K562 (cell line): ENCODE data around the gene PRKAG1. TPM values are rescaled to one million over a fixed set of nuclear protein-coding genes. Genes with fewer than 3 reads are reported as not detected.

ENCODE experiments used
- BMI1 ChIP-seq: fragments of 150-350 bp; IDR thresholded peaks from 2 replicates; pipeline ENCODE4 v1.6.1; 2014; ENCODE audit warnings: low read length
- BRCA1 ChIP-seq, 2 experiments: fragments of 450-650 bp in 1 of 2; sonication (generic) in 1 of 2; formaldehyde crosslinking in 1 of 2; IDR thresholded peaks; 2 replicates each; pipeline versions ENCODE4 v1.5.0 to v1.6.1; 2017 to 2020; ENCODE audit warnings: mild to moderate bottlenecking in 1 of 2, missing genetic modification reagents in 1 of 2
- BRD4 ChIP-seq: fragments of 200-600 bp; sonication (generic); IDR thresholded peaks from 2 replicates; pipeline ENCODE4 v1.6.1; 2017; ENCODE audit warnings: inconsistent platforms
- CCNT2 ChIP-seq: IDR thresholded peaks from 2 replicates; pipeline ENCODE4 v1.6.1; 2011; ENCODE audit warnings: borderline replicate concordance, low read depth, mild to moderate bottlenecking, moderate library complexity, mixed read lengths, low read length; ENCODE audit not compliant: insufficient read length; ENCODE audit errors: extremely low read depth
- CREBBP ChIP-seq: IDR thresholded peaks from one replicate; pipeline ENCODE4 v1.6.1; 2012; ENCODE audit warnings: low read depth, mild to moderate bottlenecking, control low read depth, inconsistent platforms, low read length
- DIDO1 ChIP-seq: fragments of 450-650 bp; IDR thresholded peaks from 2 replicates; pipeline ENCODE4 v1.6.1; 2016; ENCODE audit warnings: low read depth, missing biosample characterization, missing genetic modification characterization
- DMBX1 ChIP-seq: fragments of 250-450 bp; sonication (Bioruptor Pico); IDR thresholded peaks from 2 replicates; pipeline ENCODE4 v1.8.0; 2022; ENCODE audit warnings: inconsistent platforms, mild to moderate bottlenecking, moderate library complexity, borderline replicate concordance
- EWSR1 ChIP-seq: fragments of 450-650 bp; IDR thresholded peaks from 2 replicates; pipeline ENCODE4 v1.6.1; 2018; ENCODE audit warnings: borderline replicate concordance, mild to moderate bottlenecking, low read depth, moderate library complexity; ENCODE audit not compliant: partially characterized antibody
- EZH2 ChIP-seq: IDR thresholded peaks from 2 replicates; pipeline ENCODE4 v1.6.1; 2012; ENCODE audit warnings: low read depth, mild to moderate bottlenecking, inconsistent platforms, low read length, borderline replicate concordance
- HCFC1 ChIP-seq: IDR thresholded peaks from 2 replicates; pipeline ENCODE4 v1.6.1; 2012; ENCODE audit warnings: low read depth, low read length, improper control_type of control experiment
- JUN ChIP-seq, 2 experiments: sonication (generic) in 1 of 2; formaldehyde crosslinking in 1 of 2; IDR thresholded peaks; 2 replicates each; pipeline versions ENCODE4 v1.6.1 to v1.8.0; 2012 to 2022; ENCODE audit warnings: borderline replicate concordance in 2 of 2, mild to moderate bottlenecking in 2 of 2, improper control_type of control experiment in 1 of 2, low read depth in 1 of 2, low read length in 1 of 2, missing genetic modification reagents in 1 of 2
- KDM1A ChIP-seq, 2 experiments: fragments of 450-650 bp; IDR thresholded peaks; 2 replicates each; pipeline ENCODE4 v1.6.1; 2016; ENCODE audit warnings: mild to moderate bottlenecking in 2 of 2
- KDM2B ChIP-seq: fragments of 250-450 bp; sonication (Bioruptor Pico); IDR thresholded peaks from 2 replicates; pipeline ENCODE4 v1.8.0; 2021; ENCODE audit warnings: mild to moderate bottlenecking, moderate library complexity
- MCM7 ChIP-seq, 2 experiments: fragments of 450-650 bp; IDR thresholded peaks; 2 replicates each; pipeline ENCODE4 v1.6.1; 2016 to 2018
- MECOM ChIP-seq: fragments of 250-450 bp; sonication (Bioruptor Pico); IDR thresholded peaks from 2 replicates; pipeline ENCODE4 v1.8.0; 2022; ENCODE audit warnings: inconsistent platforms
- NFIC ChIP-seq: fragments of 450-650 bp; IDR thresholded peaks from 2 replicates; pipeline ENCODE4 v1.6.1; 2017; ENCODE audit warnings: mild to moderate bottlenecking, inconsistent platforms
- NFIX ChIP-seq: fragments of 250-450 bp; sonication (Bioruptor Pico); IDR thresholded peaks from 2 replicates; pipeline ENCODE4 v1.4.0; 2020; ENCODE audit warnings: low read depth, mild to moderate bottlenecking, moderate library complexity
- POLR2H ChIP-seq: IDR thresholded peaks from 2 replicates; pipeline ENCODE4 v1.6.1; 2016; ENCODE audit warnings: missing genetic modification characterization, low read depth, mild to moderate bottlenecking, control low read depth, missing compliant biosample characterization, moderate library complexity
- SRF ChIP-seq, 2 experiments: fragments of 250-450, 450-650 bp in 1 of 2; sonication (Bioruptor Pico) in 1 of 2; sonication (generic) in 1 of 2; formaldehyde crosslinking; IDR thresholded peaks; 2 replicates each; pipeline versions ENCODE4 v1.5.0 to v1.5.1; 2020 to 2022; ENCODE audit warnings: mild to moderate bottlenecking in 1 of 2, missing genetic modification reagents in 1 of 2
- SRSF1 ChIP-seq: fragments of 200-400 bp; formaldehyde crosslinking; IDR thresholded peaks from 2 replicates; pipeline ENCODE4 v1.6.1; 2017; ENCODE audit warnings: mild to moderate bottlenecking, low read depth, low read length, moderate library complexity
- TBP ChIP-seq: optimal IDR thresholded peaks from 2 replicates; pipeline ENCODE3; 2011; ENCODE audit warnings: low read depth, low read length, improper control_type of control experiment
- XRCC4 ChIP-seq: IDR thresholded peaks from one replicate; pipeline ENCODE4 v1.6.1; 2011; ENCODE audit not compliant: insufficient read depth, insufficient read length; ENCODE audit errors: extremely low read depth
- ZBTB34 ChIP-seq: fragments of 250-450 bp; sonication (Bioruptor Pico); IDR thresholded peaks from 2 replicates; pipeline ENCODE4 v1.8.0; 2021; ENCODE audit warnings: mild to moderate bottlenecking, moderate library complexity
- ZFX ChIP-seq: sonication (generic); formaldehyde crosslinking; IDR thresholded peaks from 2 replicates; pipeline ENCODE4 v1.8.0; 2022; ENCODE audit warnings: mild to moderate bottlenecking, missing genetic modification reagents, moderate library complexity
- ZNF165 ChIP-seq: fragments of 250-450 bp; sonication (Bioruptor Pico); IDR thresholded peaks from 2 replicates; pipeline ENCODE4 v1.4.0; 2020; ENCODE audit warnings: borderline replicate concordance
- ZNF212 ChIP-seq: fragments of 450-650 bp; formaldehyde crosslinking; IDR thresholded peaks from 2 replicates; pipeline ENCODE4 v1.4.0; 2020; ENCODE audit warnings: mild to moderate bottlenecking
- ZNF224 ChIP-seq: sonication (generic); formaldehyde crosslinking; IDR thresholded peaks from 2 replicates; pipeline ENCODE4 v1.8.0; 2022; ENCODE audit warnings: mild to moderate bottlenecking, missing genetic modification reagents
- polyA plus RNA-seq, 8 experiments: library from polyadenylated mRNA; depleted of rRNA in 4 of 8; stranded (reverse) in 5 of 8; unstranded in 3 of 8; fragments of >200 nt; fragmentation: Nextera tagmentation in 2 of 8; fragmentation: Illumina TruSeq in 1 of 8; extraction: Ambion mirVana in 2 of 8; extraction: Trizol in 1 of 8; gene quantifications; 2 replicates each; pipeline versions ENCODE4 v1.2.1 to v1.2.3, GENCODE V29; 2011 to 2014; ENCODE audit warnings: inconsistent platforms in 1 of 8, missing spikeins in 1 of 8
- total RNA-seq, 7 experiments: library from RNA; depleted of rRNA in 6 of 7; stranded (reverse); fragments of >200 nt in 6 of 7; fragmentation: Illumina TruSeq in 2 of 7; extraction: Trizol in 2 of 7; gene quantifications; 2 replicates each; pipeline versions ENCODE4 v1.2.1 to v1.2.3, GENCODE V29; 2011 to 2021; ENCODE audit warnings: low replicate concordance in 1 of 7

The PRKAG1 gene
- total and polyA plus RNA-seq, 9 of the 15 experiments (the other 6 are each of a cell fraction or from before 2014, with no cell fraction given), result 51.1 to 126 (median 79.1) TPM

DNA sequence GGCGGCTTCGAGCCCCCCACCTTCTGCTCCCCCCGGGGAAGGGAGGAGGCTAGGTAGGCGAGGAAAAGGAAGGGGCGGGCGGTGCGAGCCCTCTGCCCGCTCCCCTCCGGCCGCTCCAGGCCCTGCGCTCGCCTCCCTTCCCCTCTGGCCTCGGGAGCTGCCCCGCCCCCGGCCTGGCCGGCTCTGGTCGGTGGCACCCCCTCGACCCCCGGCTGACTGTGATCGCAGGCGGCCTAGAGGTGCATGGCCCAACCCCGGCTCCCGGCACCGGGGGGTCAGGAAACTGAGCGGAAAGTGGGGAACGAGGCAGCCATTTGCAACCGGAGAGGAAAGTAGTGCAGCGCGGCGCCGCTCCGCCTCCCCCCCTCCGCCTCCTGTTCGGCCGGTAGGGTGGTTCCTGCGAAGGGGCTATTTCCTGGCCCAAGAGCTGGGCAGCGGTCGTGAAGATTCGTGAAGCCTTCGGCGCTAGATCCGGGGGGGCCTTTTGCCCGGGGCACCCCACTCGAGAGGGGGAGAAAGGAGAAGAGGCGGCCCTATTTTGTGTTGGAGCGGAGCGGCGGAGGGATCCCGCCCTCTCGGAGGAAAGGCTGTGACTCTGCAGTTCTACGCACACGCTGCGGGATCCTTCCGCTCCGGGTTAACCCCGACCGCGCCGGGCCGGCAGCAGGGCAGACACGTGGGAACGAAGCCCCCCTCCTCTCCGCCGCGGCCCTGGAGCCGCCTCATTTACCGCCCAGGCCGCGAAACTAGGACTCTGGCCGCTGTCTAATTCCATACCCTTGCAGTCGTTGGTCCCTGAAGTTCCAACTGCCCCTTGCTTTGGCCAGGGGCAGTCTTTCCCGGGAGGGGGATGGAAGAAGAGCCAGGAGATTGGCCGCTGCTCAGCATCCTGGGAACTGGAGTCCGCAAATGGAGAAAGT is 41.9 kb upstream of the PRKAG1 start, which contains the start of gene KMT2D (continued):
- TF ChIP-seq ZBTB34 (CRISPR knock-in tag) (no peak), SRSF1 (no peak), POLR2H (tag) (peak; percentile 52), ZNF165 (CRISPR knock-in tag) (no peak), BMI1 (no peak), SRF (CRISPR knock-in tag; IDR thresholded peaks at IDR 0.05) (peak in 1 of 2 experiments; percentile 47; a peak in 1 of 4 replicates), CCNT2 (no peak), JUN (IDR thresholded peaks at IDR 0.05; ENCODE audit: borderline replicate concordance, low read depth, low read length) (peak; percentile 66; the same call in 1 of the 2 replicates), JUN (CRISPR knock-in tag; IDR thresholded peaks at IDR 0.05; ENCODE audit: borderline replicate concordance) (no peak), KDM2B (CRISPR knock-in tag) (no peak; the same call in 1 of the 2 replicates), BRCA1 (IDR thresholded peaks at IDR 0.05) (no peak), BRCA1 (CRISPR knock-in tag; IDR thresholded peaks at IDR 0.05) (no peak), NFIC (peak; percentile 49), EZH2 (no peak), ZFX (CRISPR knock-in tag) (peak; percentile 86), XRCC4 (no peak), HCFC1 (peak; percentile 75), MECOM (no peak), ZNF224 (CRISPR knock-in tag) (no peak), DMBX1 (CRISPR knock-in tag) (0 out of 2 replicates have a peak, but pooled peaks have one; percentile 27), DIDO1 (peak; percentile 84), CREBBP (no peak), EWSR1 (no peak), MCM7 (IDR thresholded peaks at IDR 0.05) (no peak), ZNF212 (CRISPR knock-in tag) (no peak), NFIX (CRISPR knock-in tag) (no peak), TBP (peak; percentile 95), KDM1A (IDR thresholded peaks at IDR 0.05) (peak in 1 of 2 experiments; percentile 57; a peak in 1 of 4 replicates), BRD4 (0 out of 2 replicates have a peak, but pooled peaks have one; percentile 95)
